ENCODE results near the gene DSCAML1. TPM values are rescaled to one million over a fixed set of nuclear protein-coding genes. Genes with fewer than 3 reads are reported as not detected.
A peak's percentile ranks its signal among the peaks of the same experiment; 100 is the strongest.

The DSCAML1 gene
- total and polyA plus RNA-seq, 7 donors = 0.04 to 0.52 (median 0.06) TPM

DNA sequence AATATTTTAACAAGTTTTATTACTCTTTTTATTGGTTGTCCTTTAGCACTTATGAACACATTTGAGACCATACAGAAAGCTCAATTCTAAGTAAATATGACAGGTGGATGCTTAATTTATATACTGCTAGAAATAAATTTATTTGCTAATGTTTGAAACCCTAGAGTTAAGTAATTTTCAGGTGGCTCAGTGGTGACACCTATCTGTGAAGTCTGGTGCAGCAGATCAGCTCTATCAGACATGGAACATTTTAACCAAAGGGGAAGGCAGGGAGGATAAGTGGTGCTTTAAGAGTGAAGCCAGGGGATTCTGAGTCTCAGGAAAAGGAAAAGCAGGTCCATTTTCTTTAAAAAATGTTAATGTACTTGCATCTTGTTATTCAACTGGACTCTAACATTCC lies 175.8 kb downstream of the DSCAML1 start:
- Histone ChIP-seq H3K27me3 (ENCODE audit: insufficient read depth in 3 of 3, low read length in 2 of 3) (peaks cover 0 to 11% (median 6%) of the 10 kb centered on the region in 3 donors), H3K4me1 (no peaks in the 10 kb centered on the region), H3K9me3 (peaks cover 5% of the 10 kb centered on the region), H3K4me3 (no peak overlapping the region), H3K36me3 (ENCODE audit: insufficient read depth in 1 of 2, low read depth in 1 of 2) (no peaks in the 10 kb centered on the region), H3K27ac (no peak overlapping the region)
- no peak for ATAC-seq
- TF ChIP-seq, protein P1, sequence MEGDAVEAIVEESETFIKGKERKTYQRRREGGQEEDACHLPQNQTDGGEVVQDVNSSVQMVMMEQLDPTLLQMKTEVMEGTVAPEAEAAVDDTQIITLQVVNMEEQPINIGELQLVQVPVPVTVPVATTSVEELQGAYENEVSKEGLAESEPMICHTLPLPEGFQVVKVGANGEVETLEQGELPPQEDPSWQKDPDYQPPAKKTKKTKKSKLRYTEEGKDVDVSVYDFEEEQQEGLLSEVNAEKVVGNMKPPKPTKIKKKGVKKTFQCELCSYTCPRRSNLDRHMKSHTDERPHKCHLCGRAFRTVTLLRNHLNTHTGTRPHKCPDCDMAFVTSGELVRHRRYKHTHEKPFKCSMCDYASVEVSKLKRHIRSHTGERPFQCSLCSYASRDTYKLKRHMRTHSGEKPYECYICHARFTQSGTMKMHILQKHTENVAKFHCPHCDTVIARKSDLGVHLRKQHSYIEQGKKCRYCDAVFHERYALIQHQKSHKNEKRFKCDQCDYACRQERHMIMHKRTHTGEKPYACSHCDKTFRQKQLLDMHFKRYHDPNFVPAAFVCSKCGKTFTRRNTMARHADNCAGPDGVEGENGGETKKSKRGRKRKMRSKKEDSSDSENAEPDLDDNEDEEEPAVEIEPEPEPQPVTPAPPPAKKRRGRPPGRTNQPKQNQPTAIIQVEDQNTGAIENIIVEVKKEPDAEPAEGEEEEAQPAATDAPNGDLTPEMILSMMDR (IDR thresholded peaks at IDR 0.05) = peak; percentile 21
- no peak for DNase-seq
- intact Hi-C loops (cut with DNase I) = no loop called here

- ATAC-seq (no peak), DNase-seq (no peak)
- H3K4me1 ChIP-seq = no peaks in the 10 kb centered on the region
- WGBS, 3 donors = 86 to 94% (median 93%) methylated on average over 1 of the region's 1 CpG
- H3K4me3 ChIP-seq = no peak overlapping the region
- H3K36me3 ChIP-seq (ENCODE audit: insufficient read depth in 1 of 2, low read depth in 1 of 2) = no peaks in the 10 kb centered on the region
- TF ChIP-seq, protein P1 (IDR thresholded peaks at IDR 0.05) = no peak
- peaks cover 5% of the 10 kb centered on the region for H3K9me3 ChIP-seq
- no peak overlapping the region for H3K27ac ChIP-seq
- intact Hi-C loops (cut with DNase I) = no loop called here
- H3K27me3 ChIP-seq (ENCODE audit: insufficient read depth in 3 of 3, low read length in 2 of 3) = peaks cover 0 to 11% (median 6%) of the 10 kb centered on the region in 3 donors
Measured at GRCh38 chr11:117620659-117621058, 176.4 kb downstream of the DSCAML1 start.

DNA sequence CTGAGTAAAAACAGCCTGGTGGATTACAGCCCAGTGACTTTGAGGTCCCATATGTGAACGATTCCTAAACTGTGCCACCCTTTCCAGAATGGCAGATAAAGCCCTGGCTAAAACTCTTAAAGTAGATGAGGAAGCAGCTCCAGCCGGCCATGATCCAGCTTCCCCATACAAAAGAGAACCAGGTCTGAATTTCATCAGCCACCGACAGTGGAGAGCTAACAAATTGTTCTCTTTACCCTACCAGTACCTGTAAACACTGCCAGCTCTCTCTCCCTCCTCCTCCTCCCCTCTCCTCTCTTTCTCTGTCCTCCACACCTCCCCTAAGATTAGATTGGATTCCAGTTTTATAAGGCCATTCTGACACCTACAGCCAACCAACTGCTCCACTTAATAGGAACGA lies 176.9 kb downstream of the DSCAML1 start:
- H3K4me1 ChIP-seq = no peaks in the 10 kb centered on the region
- no peak for DNase-seq
- ATAC-seq = no peak
- H3K27ac ChIP-seq = no peak overlapping the region
- peaks cover 0 to 11% (median 9%) of the 10 kb centered on the region in 3 donors for H3K27me3 ChIP-seq (ENCODE audit: insufficient read depth in 3 of 3, low read length in 2 of 3)
- TF ChIP-seq, protein P1 (IDR thresholded peaks at IDR 0.05) = no peak
- peaks cover 5% of the 10 kb centered on the region for H3K9me3 ChIP-seq
- H3K36me3 ChIP-seq (ENCODE audit: insufficient read depth in 1 of 2, low read depth in 1 of 2) = no peaks in the 10 kb centered on the region
- H3K4me3 ChIP-seq = no peak overlapping the region
- 24 to 39% (median 30%) methylated on average over 4 of the region's 4 CpGs for WGBS, 3 donors
- intact Hi-C loops (cut with DNase I) = no loop called here

- no peak overlapping the region for H3K27ac ChIP-seq
- peaks cover 0 to 14% (median 9%) of the 10 kb centered on the region in 3 donors for H3K27me3 ChIP-seq (ENCODE audit: insufficient read depth in 3 of 3, low read length in 2 of 3)
- intact Hi-C loops (cut with DNase I) = no loop called here
- 82 to 87% (median 85%) methylated on average over 4 of the region's 4 CpGs for WGBS, 3 donors
- TF ChIP-seq, protein P1 (IDR thresholded peaks at IDR 0.05) = no peak
- no peaks in the 10 kb centered on the region for H3K4me1 ChIP-seq
- no peak overlapping the region for H3K4me3 ChIP-seq
- DNase-seq (no peak), ATAC-seq (no peak)
- H3K36me3 ChIP-seq (ENCODE audit: insufficient read depth in 1 of 2, low read depth in 1 of 2) = no peaks in the 10 kb centered on the region
- peaks cover 5% of the 10 kb centered on the region for H3K9me3 ChIP-seq
Measured at GRCh38 chr11:117619661-117620060, 177.4 kb downstream of the DSCAML1 start.

DNA sequence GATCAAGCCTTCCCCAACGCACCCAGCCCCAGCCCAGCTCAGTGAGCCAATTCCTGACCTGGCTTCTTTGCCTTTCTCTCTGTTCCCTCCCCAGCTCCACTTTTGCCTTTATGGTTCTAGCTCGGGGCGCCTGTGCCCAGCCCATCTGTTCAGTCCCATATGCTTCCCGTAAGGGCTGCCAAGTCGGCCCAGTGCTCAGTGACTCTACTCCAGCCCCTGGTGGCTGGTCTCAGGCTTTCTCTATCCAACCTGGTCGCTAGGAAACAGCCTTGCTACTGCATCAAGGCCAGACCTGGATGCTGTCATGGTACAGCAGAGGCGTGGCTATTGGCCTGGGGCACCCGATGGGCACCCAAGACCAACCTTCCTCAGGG lies 178.0 kb downstream of the DSCAML1 start:
- no peak for DNase-seq
- 44 to 45% (median 44%) methylated on average over 8 of the region's 8 CpGs for WGBS, 3 donors
- ATAC-seq = no peak
- TF ChIP-seq, protein P1 (IDR thresholded peaks at IDR 0.05) = no peak
- Histone ChIP-seq H3K4me3 (no peak overlapping the region), H3K27me3 (ENCODE audit: insufficient read depth in 3 of 3, low read length in 2 of 3) (peaks cover 0 to 19% (median 9%) of the 10 kb centered on the region in 3 donors), H3K36me3 (ENCODE audit: insufficient read depth in 1 of 2, low read depth in 1 of 2) (no peaks in the 10 kb centered on the region), H3K27ac (no peak overlapping the region), H3K4me1 (no peaks in the 10 kb centered on the region), H3K9me3 (peaks cover 5% of the 10 kb centered on the region)
- intact Hi-C loops (cut with DNase I) = no loop called here

Measured in psoas muscle (tissue), 8 donors.